ENCODE results near the gene CHAT. TPM values are rescaled to one million over a fixed set of nuclear protein-coding genes. Genes with fewer than 3 reads are reported as not detected.

CHAT gene
- polyA plus RNA-seq, 1 donor from 2014 or later = not detected

GRCh38 chr10:49653273-49653929, 39.6 kb downstream of the CHAT start:
- Histone ChIP-seq H2AFZ (ENCODE audit: low read depth, low read length) (no peak overlapping the region), H3F3A (ENCODE audit: insufficient read depth, low read length, poor library complexity, severe bottlenecking) (no peaks in the 10 kb centered on the region), H3K36me3 (ENCODE audit: insufficient read depth, low read length) (no peaks in the 10 kb centered on the region), H3K9me3 (ENCODE audit: low read length) (no peaks in the 10 kb centered on the region), H3K4me3 (ENCODE audit: low read length) (no peak overlapping the region), H4K20me1 (ENCODE audit: insufficient read depth) (no peaks in the 10 kb centered on the region), H3K4me2 (ENCODE audit: low read length) (no peak overlapping the region), H3K9me2 (ENCODE audit: insufficient read depth, low read length) (no peaks in the 10 kb centered on the region), H3K9ac (ENCODE audit: low read length) (no peak overlapping the region), H3K27me3 (ENCODE audit: insufficient read depth, low read depth, low read length) (no peaks in the 10 kb centered on the region), H3K27ac (ENCODE audit: low read length) (no peak overlapping the region), H3K79me2 (replicated peaks; ENCODE audit: insufficient read depth, low read length) (no peaks in the 10 kb centered on the region)
- no peak for TF ChIP-seq POLR2AphosphoS5 (IDR thresholded peaks at IDR 0.05)
- no peak for TF ChIP-seq TAF1 (IDR thresholded peaks at IDR 0.05; ENCODE audit: low read depth)
- TF ChIP-seq MXI1 (conservative IDR thresholded peaks at IDR 0.05; ENCODE audit: poor library complexity, severe bottlenecking) = no peak
- TF ChIP-seq SMC3 (conservative IDR thresholded peaks at IDR 0.05; ENCODE audit: poor library complexity) = no peak

- no peak overlapping the region for H2AFZ ChIP-seq (ENCODE audit: low read depth, low read length)
Measured at GRCh38 chr10:49654036-49654693, 40.3 kb downstream of the CHAT start.

More at GRCh38 chr10:49654036-49654693, 40.3 kb downstream of the CHAT start:
- Histone ChIP-seq H3F3A (ENCODE audit: insufficient read depth, low read length, poor library complexity, severe bottlenecking) (no peaks in the 10 kb centered on the region), H3K79me2 (replicated peaks; ENCODE audit: insufficient read depth, low read length) (no peaks in the 10 kb centered on the region), H3K9me3 (ENCODE audit: low read length) (no peaks in the 10 kb centered on the region), H3K4me3 (ENCODE audit: low read length) (no peak overlapping the region), H3K9me2 (ENCODE audit: insufficient read depth, low read length) (no peaks in the 10 kb centered on the region), H4K20me1 (ENCODE audit: insufficient read depth) (no peaks in the 10 kb centered on the region), H3K36me3 (ENCODE audit: insufficient read depth, low read length) (no peaks in the 10 kb centered on the region), H3K9ac (ENCODE audit: low read length) (no peak overlapping the region), H3K27me3 (ENCODE audit: insufficient read depth, low read depth, low read length) (no peaks in the 10 kb centered on the region), H3K4me2 (ENCODE audit: low read length) (no peak overlapping the region), H3K27ac (ENCODE audit: low read length) (no peak overlapping the region)
- TF ChIP-seq TAF1 (IDR thresholded peaks at IDR 0.05; ENCODE audit: low read depth) (no peak), RAD21 (conservative IDR thresholded peaks at IDR 0.05) (no peak), EZH2 (IDR thresholded peaks at IDR 0.05; ENCODE audit: borderline replicate concordance, insufficient read depth, low read length, poor library complexity, severe bottlenecking) (no peak), EP300 (conservative IDR thresholded peaks at IDR 0.05; ENCODE audit: poor library complexity, severe bottlenecking) (no peak), POLR2AphosphoS5 (IDR thresholded peaks at IDR 0.05) (no peak), SMC3 (conservative IDR thresholded peaks at IDR 0.05; ENCODE audit: poor library complexity) (no peak), CTCF (IDR thresholded peaks at IDR 0.05; ENCODE audit: poor library complexity, severe bottlenecking) (no peak), MXI1 (conservative IDR thresholded peaks at IDR 0.05; ENCODE audit: poor library complexity, severe bottlenecking) (no peak), REST (IDR thresholded peaks at IDR 0.05; ENCODE audit: borderline replicate concordance) (no peak)

All from neural cell (in vitro differentiated cells).